HG03066 (cell line): ENCODE measurements around the gene MCM8.
"Not testable (repeated sequence)": the region's sequence is repeated elsewhere in the genome, so short reads cannot be mapped to it uniquely, and the experiment has no call there.

Experiments used
- ATAC-seq: cut with Tn5 transposase; IDR thresholded peaks from one replicate; pipeline ENCODE4 v1.9.1; 2021; ENCODE audit warnings: low read depth; ENCODE audit not compliant: unreplicated experiment

Gene MCM8

GRCh38 chr20:5996765-5997164 lies 46.3 kb downstream of the MCM8 start:
- ATAC-seq: peak; percentile 96

DNA sequence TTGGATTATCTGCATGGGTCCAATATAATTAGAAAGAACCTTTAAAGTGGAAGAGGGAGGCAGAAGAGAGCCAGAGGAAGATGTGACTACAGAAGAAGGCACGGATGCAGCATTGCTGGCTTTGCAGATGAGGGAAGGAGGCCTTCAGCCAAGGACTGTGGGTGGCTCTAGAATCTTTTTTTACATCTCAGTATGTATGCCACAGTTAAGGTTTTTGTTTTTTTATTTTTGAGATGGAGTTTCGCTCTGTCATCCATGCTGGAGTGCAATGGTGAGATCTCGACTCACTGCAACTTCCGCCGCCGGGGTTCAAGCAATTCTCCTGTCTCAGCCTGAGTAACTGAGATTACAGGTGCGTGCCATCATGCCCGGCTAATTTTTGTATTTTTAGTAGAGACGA lies 49.3 kb downstream of the MCM8 start:
- no peak for ATAC-seq

DNA sequence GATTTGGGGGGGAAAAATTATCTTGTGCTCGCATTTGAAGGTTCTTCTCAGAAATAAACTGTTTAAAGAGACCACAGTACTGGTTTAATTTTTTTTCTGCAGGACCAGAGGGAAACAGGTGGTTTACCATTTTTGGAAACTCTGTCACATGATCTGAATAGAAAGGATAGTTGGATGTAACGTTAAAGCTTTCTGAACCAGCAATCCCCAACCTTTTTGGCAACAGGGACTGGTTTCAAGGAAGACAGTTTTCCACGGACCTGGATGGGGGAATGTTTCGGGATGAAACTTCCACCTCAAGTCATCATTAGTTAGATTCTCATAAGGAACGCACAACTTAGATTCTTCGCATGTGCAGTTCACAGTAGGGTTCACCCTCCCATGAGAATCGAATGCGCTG lies 50.4 kb downstream of the MCM8 start:
- ATAC-seq: no peak

DNA sequence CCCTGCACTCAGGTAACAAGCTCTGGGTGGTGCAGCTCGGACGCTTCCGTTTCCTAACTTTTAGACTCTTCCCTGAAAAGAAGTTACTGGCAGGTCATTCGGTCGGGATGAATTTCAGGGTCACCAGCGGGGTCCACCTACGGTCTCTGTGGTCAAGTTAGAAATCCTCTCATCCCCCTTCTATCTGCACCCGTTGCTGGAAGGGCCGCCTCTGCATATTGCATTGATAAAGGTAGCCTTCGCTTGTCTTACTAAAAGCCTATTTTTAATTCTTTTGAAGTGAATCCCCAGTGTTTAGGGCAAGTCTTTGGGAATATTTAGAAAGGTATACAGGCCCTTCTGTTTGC lies 56.1 kb downstream of the MCM8 start:
- ATAC-seq: no peak

- no peak for ATAC-seq
Measured at GRCh38 chr20:6007094-6007528, 56.7 kb downstream of the MCM8 start.

- ATAC-seq: no peak
Measured at GRCh38 chr20:6007529-6008103, 57.2 kb downstream of the MCM8 start.

- ATAC-seq: no peak
Measured at GRCh38 chr20:6008254-6008653, 57.8 kb downstream of the MCM8 start.

DNA sequence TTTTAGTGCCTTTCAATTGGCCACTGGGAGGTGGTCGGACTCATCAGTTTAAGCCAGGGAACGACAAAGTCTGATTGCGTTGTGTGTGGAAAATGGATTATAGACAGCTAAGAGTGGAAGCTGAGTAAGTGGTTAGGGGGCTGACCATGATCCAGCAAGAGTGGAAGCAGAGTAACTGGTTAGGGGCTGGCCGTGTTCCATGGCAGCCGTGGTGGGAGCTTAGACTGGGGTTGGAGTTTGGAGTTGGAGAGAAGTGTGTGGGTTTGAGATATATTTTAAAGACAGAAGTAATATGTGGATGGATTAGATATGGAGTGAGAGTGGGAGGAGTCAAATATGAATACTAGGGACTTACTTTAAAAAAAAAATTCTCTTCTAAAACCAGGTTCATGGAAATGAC lies 61.7 kb downstream of the MCM8 start:
- no peak for ATAC-seq

- ATAC-seq: no peak
Measured at GRCh38 chr20:6014017-6014416, 63.6 kb downstream of the MCM8 start.

GRCh38 chr20:6014957-6015356 lies 64.5 kb downstream of the MCM8 start:
- ATAC-seq: no peak

DNA sequence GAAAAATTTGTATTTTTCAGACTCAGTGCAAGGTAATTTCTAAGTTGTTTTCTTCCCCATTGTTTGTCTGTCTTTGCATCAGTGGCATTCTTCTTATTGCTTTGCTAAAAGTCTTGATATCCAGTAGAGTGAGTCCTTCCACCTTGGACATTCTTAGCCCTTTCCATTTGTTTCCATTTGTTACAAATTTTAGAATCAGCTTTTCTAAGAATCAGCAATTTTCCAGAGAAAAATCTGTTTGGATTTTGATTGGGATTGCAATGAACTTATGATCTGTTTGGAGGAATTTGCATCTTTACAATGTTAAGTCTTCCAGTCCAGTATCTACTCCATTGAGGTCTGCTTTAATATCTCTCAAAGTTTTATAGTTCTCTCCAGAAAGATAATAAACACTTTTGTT lies 67.0 kb downstream of the MCM8 start:
- no peak for ATAC-seq

- ATAC-seq: no peak
Measured at GRCh38 chr20:6017880-6018279, 67.4 kb downstream of the MCM8 start.

- ATAC-seq: no peak
Measured at GRCh38 chr20:6024768-6025167, 74.3 kb downstream of the MCM8 start.

- ATAC-seq: no peak
Measured at GRCh38 chr20:6026051-6026450, 75.6 kb downstream of the MCM8 start.

GRCh38 chr20:6028818-6029217 lies 78.4 kb downstream of the MCM8 start:
- no peak for ATAC-seq

- no peak for ATAC-seq
Measured at GRCh38 chr20:6029538-6029937, 79.1 kb downstream of the MCM8 start.

DNA sequence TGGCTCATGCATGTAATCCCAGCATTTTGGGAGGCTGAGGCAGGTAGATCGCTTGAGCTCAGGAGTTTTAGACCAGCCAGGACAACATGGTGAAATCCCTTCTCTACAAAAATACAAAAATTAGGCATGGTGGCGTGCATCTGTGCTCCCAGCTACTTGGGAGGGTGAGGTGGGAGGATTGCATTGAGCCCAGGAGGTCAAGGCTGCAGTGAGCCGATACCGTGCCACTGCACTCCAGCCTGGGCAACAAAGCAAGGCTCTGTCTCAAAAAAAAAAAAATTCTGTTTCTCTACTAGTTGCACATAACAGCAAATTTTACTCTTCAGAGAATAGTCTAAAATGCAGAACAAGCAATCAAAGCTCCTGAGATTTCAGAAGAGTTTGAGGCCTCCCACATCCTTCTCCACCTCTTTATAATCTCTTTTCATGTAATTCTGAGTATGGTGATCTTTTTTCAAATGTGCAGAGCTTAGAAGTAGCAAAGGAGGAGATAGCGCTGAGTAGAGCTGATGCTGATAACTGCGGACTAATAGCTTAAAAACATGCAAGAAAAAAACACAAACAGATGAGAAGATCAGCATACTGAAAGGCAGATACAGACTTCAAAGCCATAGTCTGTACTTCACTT lies 80.1 kb downstream of the MCM8 start:
- ATAC-seq: no peak

DNA sequence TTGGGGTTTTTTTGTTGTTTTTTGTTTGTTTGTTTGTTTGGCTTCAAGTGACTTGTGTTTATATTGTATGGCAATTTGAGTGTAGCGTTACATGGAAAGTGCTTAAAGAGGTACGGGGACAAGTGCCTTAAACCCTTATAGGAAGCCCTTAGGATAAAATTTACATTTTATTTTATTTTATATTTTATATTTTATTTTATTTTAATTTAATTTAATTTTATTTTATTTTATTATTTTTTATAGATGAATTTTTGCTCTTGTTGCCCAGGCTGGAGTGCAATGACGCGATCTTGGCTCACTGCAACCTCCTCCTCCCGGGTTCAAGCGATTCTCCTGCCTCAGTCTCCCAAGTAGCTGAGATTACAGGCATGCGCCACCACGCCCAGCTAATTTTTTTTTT lies 82.5 kb downstream of the MCM8 start:
- not testable (repeated sequence) for ATAC-seq

GRCh38 chr20:6034134-6034969 lies 83.9 kb downstream of the MCM8 start:
- ATAC-seq: no peak

GRCh38 chr20:6036213-6036612 lies 85.8 kb downstream of the MCM8 start:
- no peak for ATAC-seq

DNA sequence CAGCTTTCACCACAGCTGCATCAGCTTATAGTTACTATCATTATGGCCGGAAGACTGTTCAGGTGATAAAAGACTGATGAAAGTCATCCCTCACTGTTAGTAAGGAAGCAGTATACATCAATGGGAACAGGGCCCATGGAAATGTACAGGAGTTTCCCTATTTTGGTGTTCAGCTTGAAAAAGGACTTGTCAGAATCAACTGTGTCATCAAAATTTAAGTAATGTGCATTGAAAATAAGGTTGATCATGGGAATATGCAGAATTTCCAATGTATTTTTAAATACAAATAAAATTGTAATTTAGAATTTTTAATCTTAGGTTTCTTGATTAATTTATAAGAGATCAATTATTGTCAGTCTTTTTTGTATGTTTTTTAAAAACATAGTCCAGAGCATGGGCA lies 86.6 kb downstream of the MCM8 start:
- ATAC-seq: no peak

GRCh38 chr20:6038256-6038655 lies 87.8 kb downstream of the MCM8 start:
- no peak for ATAC-seq
